GM21447 (cell line): ENCODE measurements around the gene MAGEA4.
"Not testable (repeated sequence)": the region's sequence is repeated elsewhere in the genome, so short reads cannot be mapped to it uniquely, and the experiment has no call there.

ENCODE experiments used
- ATAC-seq: cut with Tn5 transposase; IDR thresholded peaks from one replicate; pipeline ENCODE4 v1.9.1; 2021; ENCODE audit not compliant: unreplicated experiment

Gene MAGEA4, protein sequence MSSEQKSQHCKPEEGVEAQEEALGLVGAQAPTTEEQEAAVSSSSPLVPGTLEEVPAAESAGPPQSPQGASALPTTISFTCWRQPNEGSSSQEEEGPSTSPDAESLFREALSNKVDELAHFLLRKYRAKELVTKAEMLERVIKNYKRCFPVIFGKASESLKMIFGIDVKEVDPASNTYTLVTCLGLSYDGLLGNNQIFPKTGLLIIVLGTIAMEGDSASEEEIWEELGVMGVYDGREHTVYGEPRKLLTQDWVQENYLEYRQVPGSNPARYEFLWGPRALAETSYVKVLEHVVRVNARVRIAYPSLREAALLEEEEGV

DNA sequence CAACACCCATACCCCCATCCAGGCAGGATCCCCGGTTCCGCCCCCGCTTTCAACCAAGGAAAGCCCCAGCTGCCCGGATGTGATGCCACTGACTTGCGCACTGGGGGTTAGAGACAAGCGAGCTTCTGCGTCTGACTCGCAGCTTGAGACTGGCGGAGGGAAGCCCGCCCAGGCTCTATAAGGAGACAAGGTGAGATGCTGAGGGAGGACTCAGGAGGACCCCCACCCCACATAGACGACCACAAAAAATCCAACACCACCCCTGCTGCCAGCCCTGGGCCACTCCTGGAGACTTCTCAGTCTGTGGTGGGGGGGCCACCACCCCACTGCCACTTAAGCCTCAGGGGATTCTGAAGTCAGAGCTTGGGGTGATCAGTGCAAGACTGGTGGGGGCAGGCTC is at the start of gene MAGEA4:
TSS of gene MAGEA4 (plus strand) at position 110 of the 400 bp plus-strand sequence. CDS start 10,776 bp downstream, outside the sequence.
- ATAC-seq, result no peak

DNA sequence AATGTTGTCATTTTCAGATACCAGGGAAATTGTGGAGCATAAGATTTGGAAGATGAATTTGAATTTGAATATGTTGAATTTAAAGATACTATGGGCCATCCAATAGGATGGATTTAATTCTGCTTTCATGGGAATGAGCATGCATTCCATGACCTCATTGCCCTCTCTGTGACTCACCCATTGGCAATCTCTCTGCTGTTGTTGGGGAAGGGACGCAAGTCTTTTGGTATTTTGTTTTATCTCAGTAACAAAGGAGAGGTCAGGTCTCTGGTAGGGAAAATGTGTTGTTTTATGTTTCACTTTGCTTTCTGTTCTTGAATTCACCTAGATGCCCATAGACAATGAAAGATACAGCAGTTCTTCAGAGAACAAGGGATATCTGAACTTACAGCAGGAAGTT is 42.1 kb upstream of the MAGEA4 start:
- ATAC-seq, result no peak

DNA sequence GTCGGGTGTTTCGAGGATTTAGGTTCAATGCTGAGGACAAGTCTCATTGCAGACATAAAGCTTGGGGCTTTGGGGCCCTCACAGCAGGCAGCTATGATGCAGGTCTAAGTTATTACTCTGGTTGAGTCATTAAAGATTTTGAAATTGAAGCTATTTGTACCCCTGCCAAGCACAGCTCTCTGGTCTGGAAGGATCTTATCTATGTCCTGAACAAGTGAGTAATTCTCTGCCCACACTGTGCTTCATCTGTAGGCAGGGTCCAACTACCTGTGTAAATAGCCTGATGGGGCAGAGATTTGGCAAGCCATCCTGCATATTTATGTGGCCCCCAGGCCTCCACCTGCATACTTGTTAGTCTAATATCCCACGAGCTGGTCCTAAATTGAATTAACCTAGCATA is 41.4 kb upstream of the MAGEA4 start:
- no peak for ATAC-seq

DNA sequence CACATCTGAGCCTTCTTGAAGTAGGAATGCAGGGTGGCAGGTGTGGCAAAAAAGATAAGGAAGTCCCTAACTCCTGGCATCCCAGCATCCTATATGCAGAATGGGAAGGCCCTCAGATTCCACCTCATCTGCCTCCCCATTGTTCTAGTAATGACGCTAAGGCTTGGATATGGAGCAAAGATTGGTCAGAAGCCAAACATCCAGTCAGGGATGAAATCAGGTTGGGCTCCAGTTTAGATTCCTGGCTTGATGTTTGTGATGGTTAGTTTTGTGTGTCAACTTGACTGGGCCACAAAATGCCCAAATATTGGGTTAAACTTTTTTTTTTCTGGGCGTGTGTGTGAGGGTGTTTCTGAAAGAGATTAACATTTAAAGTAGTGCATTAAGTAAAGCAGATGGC is 39.6 kb upstream of the MAGEA4 start:
- no peak for ATAC-seq

DNA sequence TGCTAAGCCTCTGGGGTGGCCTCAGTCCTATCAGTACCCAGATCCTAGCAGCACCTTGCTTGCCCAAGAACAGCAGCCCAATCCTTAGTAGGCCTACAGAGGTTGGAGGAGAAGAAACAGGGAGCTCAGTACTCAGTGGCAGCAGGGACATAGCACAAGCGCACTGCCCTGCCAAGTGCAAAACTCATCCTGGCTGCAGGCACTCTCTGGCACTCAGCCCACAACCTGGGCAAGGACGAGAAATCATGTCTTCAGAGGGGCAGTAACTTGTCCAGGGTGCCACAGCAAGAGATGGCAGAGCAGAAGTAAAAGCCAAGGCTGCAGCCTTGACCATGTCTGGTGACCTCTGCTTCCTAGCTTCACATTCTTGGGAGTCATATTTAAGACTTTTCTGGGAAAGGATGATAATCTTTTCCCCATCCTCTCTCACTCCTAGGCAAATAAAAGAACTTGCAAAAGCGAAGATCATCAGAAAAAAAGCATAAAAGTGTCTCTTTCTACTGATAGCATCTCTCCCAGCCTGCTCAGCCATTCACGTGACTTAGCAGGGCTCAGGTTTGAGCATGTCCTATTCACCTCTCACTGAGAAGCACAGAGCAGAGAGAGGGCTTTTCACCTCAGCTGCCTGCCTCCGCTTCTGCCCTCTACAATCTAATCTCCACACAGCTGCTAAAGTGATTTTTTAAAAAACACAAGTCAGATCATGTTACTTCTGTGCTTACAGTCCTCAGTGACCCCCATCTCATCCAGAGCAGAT is 37.2 kb upstream of the MAGEA4 start:
- ATAC-seq, result no peak

DNA sequence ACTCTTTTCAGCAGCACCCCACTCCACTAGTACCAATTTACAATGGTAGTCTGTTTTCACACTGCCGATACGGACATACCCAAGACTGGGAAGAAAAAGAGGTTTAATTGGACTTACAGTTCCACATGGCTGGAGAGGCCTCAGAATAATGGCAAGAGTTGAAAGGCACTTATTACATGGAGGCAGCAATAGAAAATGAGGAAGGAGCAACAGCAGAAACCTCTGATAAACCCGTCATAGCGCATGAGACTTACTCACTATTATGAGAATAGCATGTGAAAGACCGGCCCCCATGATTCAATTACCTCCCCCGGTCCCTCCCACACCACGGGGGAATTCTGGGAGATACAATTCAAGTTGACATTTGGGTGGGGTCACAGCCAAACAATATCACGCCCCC is 34.1 kb upstream of the MAGEA4 start:
- no peak for ATAC-seq

DNA sequence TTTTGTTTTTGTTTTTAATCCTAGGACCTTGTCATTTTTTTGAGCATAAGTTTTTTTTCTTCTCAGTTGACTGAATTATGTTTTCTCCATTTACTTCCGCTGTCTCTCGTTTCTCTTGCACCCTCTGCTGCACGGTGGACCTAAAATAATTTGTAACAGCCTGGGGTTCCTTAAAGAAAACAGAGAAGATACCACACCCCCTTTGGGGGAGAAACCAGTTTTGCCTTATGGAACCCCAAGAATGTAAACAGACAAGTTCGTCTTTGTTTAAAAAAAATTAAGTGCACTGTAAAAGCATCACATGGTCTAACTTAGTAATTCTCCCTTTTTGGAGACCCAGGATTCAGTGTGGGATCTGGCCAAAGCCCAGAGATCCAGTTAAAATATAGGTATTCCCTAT is 32.8 kb upstream of the MAGEA4 start:
- ATAC-seq, result no peak

DNA sequence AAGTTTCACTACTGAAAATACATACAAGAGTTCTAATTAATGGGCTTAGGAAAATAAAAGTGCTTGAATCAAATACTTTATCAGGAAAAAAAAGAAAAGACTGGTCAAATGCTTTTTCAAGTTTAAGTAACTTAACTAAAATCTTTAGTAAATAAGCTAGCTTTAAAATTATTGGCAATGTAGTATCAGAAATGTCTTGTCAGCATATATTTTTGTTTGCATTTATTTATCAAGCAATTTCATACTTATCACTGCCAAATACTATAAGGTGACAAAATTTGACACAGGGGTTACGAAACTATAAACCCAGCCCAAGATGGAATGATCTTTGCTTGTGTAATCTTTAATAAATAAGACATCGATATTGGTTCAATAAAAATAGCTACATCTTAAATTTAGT is 31.8 kb upstream of the MAGEA4 start:
- ATAC-seq, result no peak

DNA sequence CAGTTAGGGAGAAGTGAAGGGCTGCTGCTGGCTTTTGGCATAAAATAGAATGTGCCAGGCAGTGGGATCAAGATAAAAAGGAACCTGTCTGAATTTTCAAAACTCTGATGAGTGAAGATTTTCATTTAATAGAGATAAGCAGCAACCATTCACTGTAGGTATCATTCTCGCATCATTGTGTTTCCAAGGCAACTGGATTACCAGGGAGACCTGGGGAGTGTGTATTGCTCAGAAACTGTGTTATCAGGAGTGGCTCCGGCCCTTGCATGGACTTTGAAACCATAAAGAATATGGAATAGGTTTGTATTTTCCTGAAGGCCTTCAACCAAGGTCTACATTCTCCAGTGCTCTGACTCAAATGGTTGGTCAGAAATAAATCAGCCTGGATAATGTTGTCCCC is 23.3 kb upstream of the MAGEA4 start:
- ATAC-seq, result no peak

DNA sequence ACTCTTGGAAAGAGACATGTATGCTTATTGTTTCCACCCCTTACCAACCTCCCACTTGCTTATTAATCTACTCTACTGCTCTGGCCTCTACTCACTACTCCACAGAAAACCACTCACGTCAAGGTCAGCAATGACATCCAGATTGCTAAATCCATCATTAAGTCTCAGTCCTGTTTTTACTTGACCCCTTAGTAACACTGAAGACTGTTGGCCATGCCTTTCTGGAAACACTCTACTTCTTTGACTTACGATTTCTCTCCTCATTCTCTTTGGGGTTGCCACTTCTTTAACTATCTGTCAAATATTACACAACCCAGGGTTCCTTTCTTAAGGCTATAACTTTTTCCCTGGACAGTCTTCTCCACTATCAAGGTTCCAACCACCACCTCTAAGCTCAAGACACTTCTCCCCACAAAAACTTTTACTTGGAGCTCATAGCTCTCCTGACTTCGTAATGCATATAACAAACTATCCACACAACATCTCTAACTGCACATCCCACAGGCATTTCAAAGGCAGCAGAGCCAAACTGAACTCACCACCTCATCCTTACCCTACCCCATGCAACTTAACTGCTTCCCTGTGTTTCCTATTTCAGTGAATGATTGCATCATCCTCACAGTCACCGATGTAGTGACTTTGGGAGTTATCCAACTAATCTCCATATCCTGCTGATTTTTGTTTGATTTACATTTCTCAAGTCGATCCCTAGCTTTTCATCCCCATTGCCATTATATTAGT is 15.8 kb upstream of the MAGEA4 start:
- no peak for ATAC-seq

DNA sequence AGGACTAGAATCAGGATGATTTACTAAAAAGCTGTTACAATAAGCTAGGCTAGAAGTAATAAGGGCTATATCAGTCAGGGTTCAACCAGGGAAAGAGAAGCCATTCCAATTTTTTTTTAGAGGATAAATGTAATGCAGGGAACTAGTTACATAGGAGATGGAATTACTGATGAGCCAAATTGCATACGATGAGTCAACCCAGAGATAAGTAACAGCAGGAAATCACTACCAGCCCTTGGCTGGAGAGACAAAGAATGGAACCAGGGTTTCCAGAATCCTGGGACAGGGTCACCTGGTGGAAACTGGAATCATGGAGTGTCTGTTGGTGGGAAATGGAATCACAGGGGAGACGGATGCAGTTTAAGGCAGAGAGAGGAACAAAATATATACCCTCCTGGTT is 13.1 kb upstream of the MAGEA4 start:
- ATAC-seq, result no peak

DNA sequence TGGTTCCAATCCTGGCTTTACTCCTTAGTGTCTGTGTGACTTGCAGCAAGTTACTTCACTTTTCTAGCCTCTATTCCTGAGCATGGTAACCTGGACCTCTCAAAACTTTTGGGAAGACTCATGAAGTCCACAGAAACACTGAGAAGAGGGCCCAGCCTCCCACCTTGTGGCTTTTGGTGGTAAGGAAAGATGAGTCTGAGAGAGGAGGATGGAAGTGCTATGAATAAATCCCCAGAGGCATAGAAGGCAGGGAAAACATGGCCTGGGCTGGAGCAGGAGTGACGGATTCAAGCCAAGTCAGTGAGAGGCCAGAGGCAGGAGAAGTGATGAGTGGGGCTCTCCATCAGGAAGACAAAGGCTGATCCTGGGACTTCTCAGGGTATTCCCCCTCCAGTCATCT is 10.9 kb upstream of the MAGEA4 start:
- ATAC-seq, result no peak

DNA sequence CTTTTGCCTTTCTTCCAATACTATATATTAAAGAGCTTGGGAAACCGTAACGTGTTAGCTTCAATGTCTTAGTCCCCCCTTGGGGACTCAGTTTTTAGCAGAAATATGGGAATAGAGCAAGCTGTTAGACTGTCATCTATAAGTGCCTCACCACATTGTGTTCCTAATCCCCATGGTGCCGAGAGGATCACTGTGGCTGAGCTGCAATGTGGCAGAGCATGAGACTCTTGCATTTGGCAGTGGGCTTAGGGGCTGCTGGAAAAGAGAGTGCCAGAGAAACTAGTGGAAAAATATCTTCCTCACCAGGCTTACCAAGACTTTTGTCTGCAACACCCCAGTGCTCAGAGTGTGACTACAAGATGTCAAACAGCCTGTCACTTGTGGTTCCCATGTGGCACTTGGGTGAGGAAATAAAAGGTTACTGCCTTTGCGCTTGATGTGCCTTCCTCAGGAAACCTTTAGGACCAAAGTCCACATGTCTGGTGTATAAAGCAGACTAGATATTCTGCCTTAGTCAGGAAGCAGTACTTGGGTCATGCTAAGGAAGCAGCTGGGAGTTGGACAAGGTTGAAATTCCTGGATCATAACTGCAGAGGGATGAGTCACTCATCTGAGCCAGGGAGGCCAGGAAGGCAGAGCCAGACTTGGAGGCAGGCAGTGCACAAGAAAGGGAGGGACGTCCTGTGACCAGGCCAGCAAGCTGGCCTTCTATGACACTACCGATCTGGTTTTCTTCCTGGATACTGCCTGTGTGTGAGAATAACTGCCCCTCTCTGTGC is 9.7 kb upstream of the MAGEA4 start:
- no peak for ATAC-seq

DNA sequence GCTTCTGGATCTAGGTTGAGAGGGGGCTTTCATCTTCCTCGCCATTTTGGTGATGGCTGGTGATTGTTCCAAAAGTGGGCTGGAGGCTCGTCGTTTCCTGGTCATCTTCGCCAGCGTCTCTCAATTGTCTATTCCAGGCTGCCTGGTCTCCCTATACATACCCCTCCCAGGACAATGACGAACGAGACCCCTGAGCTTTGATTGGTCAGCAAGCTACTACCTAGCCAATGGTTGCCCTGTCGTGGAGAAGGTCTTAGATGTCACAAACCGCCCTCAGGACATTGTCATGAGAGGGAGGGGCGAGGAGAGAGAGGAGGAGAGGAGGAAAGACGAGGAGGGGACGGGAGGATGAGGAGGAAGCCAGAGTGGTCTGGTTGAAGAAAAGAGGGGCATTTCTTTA is 7.7 kb upstream of the MAGEA4 start:
- no peak for ATAC-seq

DNA sequence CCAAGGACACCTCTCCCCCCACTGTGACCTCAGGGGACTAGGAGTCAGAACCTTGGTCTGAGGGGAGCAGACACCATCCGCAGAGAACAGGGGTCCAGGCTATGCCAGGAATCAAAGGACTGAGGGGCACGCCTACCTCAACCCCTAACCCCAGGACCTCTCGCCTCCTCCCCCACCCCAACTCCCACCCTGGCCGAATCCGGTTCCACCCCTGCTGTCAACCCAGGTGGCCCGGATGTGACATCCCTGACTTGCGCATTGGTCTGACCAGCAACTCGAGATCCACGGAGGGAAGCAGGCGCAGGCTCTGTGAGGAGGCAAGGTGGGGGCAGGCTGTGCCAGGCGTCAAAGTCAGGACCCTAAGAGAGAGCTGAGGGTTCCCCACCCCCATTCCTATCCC is 468 bp upstream of the MAGEA4 start:
- no peak for ATAC-seq

DNA sequence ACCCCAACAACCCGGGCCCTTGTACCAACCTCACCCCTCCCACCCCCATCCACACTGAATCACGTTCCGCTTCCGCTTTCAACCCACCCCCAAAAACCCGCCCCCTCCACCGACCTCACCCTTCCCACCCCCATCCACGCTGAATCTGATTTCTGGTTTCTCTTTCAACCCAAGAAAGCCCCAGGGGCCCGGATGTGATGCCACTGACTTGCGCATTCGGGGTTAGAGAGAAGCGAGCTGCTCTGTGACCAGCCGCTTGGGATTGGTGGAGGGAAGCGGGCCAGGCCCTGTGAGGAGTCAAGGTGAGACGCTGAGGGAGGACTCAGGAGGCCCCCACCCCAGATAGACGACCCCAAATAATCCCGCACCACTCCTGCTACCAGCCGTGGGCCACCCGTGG is 6.0 kb downstream of the MAGEA4 start:
- ATAC-seq, result not testable (repeated sequence)

DNA sequence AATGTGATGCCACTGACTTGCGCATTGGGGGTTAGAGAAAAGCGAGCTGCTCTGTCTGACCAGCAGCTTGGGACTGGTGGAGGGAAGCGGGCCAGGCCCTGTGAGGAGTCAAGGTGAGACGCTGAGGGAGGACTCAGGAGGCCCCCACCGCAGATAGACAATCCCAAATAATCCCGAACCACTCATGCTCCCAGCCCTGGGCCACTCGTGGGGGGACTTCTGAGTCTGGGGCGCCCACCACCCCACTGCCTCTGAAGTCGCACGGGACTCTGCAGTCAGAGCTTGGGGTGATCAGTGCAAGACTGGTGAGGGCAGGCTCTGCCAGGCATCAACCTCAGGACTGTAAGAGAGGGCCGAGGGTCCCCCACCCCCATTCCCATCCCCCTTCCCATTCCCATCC is 6.9 kb downstream of the MAGEA4 start:
- no peak for ATAC-seq

DNA sequence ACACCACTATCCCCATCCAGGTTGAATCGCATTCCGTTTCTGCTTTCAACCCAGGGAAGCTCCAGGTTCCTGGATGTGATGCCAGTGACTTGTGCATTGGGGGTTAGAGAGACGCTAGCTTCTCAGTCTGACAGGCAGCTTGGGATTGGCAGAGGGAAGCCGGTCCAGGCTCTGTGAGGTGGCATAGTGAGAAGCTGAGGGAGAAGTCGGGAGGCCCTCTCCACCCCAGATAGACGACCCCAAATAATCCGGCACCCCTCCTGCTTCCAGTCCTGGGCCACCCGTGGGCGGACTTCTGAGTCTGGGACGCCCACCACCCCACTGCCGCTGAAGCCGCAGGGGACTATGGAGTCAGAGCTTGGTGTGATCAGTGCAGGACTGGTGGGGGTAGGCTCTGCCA is 7.4 kb downstream of the MAGEA4 start:
- ATAC-seq, result no peak

DNA sequence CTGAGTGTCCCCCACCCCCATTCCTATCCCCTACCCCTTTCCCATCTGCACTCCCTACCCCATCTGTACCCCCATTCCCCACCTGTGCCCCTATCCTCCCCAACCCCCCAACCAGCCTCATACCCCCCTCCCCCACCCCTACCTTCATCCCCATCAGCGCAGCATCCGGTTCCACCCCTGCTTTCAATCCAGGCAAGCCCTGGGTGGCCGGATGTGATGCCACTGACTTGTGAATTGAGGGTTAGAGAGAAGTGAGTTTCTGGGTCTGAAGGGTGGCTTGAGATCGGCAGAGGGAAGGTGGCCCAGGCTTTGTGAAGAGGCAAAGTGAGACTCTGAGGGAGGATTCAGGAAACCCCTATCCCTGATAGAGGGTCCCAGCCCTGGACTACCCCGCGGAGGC is 7.8 kb downstream of the MAGEA4 start:
- no peak for ATAC-seq

DNA sequence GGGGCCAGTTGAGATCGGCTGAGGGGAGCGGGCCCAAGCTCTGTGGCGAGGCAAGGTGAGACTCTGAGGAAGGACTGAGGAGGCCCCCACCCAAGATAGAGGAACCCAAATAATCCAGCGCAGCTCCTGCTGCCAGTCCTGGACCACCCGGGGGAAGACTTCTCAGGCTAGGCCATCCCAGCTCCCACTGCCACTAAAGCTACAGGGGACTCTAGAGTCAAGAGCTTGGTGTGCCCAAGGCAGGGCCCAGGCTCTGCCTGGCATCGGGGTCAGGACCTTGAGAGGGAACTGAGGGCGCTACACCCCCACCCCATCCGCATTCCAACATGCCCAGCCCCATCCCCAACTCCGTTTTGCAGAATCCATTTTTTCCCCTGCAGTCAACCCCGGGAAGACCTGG is 8.6 kb downstream of the MAGEA4 start:
- ATAC-seq, result no peak

DNA sequence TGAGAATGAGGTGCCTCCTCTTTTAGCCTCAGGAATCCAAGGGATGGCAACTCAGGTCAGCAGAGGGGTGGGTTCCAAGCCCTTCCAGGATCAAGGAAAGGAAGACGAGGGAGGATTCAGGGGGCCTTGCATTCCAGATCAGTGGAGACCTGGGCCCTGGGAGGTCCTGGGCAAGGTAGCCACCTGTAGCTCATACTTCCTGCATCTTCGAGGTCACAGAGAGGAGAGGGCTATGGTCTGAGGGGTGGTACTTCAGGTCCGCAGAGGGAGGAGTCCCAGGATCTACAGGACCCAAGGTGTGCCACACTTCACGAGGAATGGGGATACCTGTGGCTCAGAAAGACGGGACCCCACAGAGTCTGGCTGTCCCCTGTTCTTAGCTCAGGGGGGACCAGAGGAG is 9.2 kb downstream of the MAGEA4 start:
- no peak for ATAC-seq
